CD4-positive, alpha-beta T cell treated with Interleukin-4 for 1 hour (primary cell): Measurements from ENCODE around the gene TCF7L2.
"Not testable (repeated sequence)": the region's sequence is repeated elsewhere in the genome, so short reads cannot be mapped to it uniquely, and the experiment has no call there.

Source experiments
- DNase-seq, 2 donors: peaks; one replicate each; pipeline ENCODE4 v3.0.0-alpha.2; 2020 to 2022

TCF7L2 gene

GRCh38 chr10:113099431-113100183, 149.6 kb downstream of the TCF7L2 start:
- no peak for DNase-seq

GRCh38 chr10:113100281-113100680, 150.2 kb downstream of the TCF7L2 start:
- no peak for DNase-seq

- DNase-seq: no peak
Measured at GRCh38 chr10:113103131-113103840, 153.2 kb downstream of the TCF7L2 start.

GRCh38 chr10:113104047-113104446, 154.0 kb downstream of the TCF7L2 start:
- no peak for DNase-seq

- peak in 1 of 2 donors; percentile 13 for DNase-seq
Measured at GRCh38 chr10:113108194-113108835, 158.3 kb downstream of the TCF7L2 start.

GRCh38 chr10:113108948-113109347, 158.9 kb downstream of the TCF7L2 start:
- no peak for DNase-seq

- not testable (repeated sequence) for DNase-seq
Measured at GRCh38 chr10:113109482-113109881, 159.4 kb downstream of the TCF7L2 start.

GRCh38 chr10:113111260-113111659, 161.2 kb downstream of the TCF7L2 start:
- DNase-seq: no peak

- DNase-seq: no peak
Measured at GRCh38 chr10:113111900-113112853, 162.1 kb downstream of the TCF7L2 start.

GRCh38 chr10:113113241-113113640, 163.2 kb downstream of the TCF7L2 start:
- no peak for DNase-seq

- DNase-seq: no peak
Measured at GRCh38 chr10:113113918-113114317, 163.9 kb downstream of the TCF7L2 start.

- no peak for DNase-seq
Measured at GRCh38 chr10:113115556-113115955, 165.5 kb downstream of the TCF7L2 start.

GRCh38 chr10:113118882-113119281, 168.8 kb downstream of the TCF7L2 start:
- no peak for DNase-seq

- no peak for DNase-seq
Measured at GRCh38 chr10:113119801-113120200, 169.8 kb downstream of the TCF7L2 start.

- no peak for DNase-seq
Measured at GRCh38 chr10:113121153-113121552, 171.1 kb downstream of the TCF7L2 start.

GRCh38 chr10:113122947-113123346, 172.9 kb downstream of the TCF7L2 start:
- DNase-seq: no peak

- DNase-seq: no peak
Measured at GRCh38 chr10:113124724-113125123, 174.7 kb downstream of the TCF7L2 start.

GRCh38 chr10:113125612-113126011, 175.6 kb downstream of the TCF7L2 start:
- DNase-seq: no peak

- peak; percentile 20 to 46 for DNase-seq
Measured at GRCh38 chr10:113126229-113127201, 176.5 kb downstream of the TCF7L2 start.

- DNase-seq: no peak
Measured at GRCh38 chr10:113127261-113127900, 177.3 kb downstream of the TCF7L2 start.

- DNase-seq: no peak
Measured at GRCh38 chr10:113127901-113128283, 177.8 kb downstream of the TCF7L2 start.
